Astrocyte (in vitro differentiated cells and primary cell): Measurements from ENCODE around the gene FAM170B. TPM values are rescaled to one million over a fixed set of nuclear protein-coding genes. Genes with fewer than 3 reads are reported as not detected.
A peak's percentile ranks its signal among the peaks of the same experiment; 100 is the strongest.

Experiments used
- DNase-seq: peaks from one replicate; pipeline ENCODE4 v3.0.0-alpha.2; 2010; ENCODE audit warnings: low read depth
- FAIRE-seq: peaks from 2 replicates; lab custom pipeline; 2011; peaks lifted over from hg19 to GRCh38; lab: Jason Lieb, UNC
- H2AFZ ChIP-seq: 2 replicates; pipeline ENCODE4 v1.6.0; 2012; ENCODE audit warnings: low read depth, low read length, inconsistent platforms
- H3K27ac ChIP-seq: 2 replicates; pipeline ENCODE4 v1.5.1; 2011; ENCODE audit warnings: low read depth, low read length, inconsistent platforms
- H3K27me3 ChIP-seq: 2 replicates; pipeline ENCODE4 v1.6.0; 2011; ENCODE audit warnings: low read length, inconsistent platforms; ENCODE audit not compliant: insufficient read depth
- H3K36me3 ChIP-seq: 2 replicates; pipeline ENCODE4 v1.5.1; 2011; ENCODE audit warnings: low read length, inconsistent platforms; ENCODE audit not compliant: insufficient read depth
- H3K4me1 ChIP-seq: 2 replicates; pipeline ENCODE4 v1.5.1; 2011; ENCODE audit warnings: low read length, inconsistent platforms; ENCODE audit not compliant: insufficient read depth
- H3K4me2 ChIP-seq: 2 replicates; pipeline ENCODE4 v1.6.0; 2012; ENCODE audit warnings: low read length, inconsistent platforms
- H3K4me3 ChIP-seq: 2 replicates; pipeline ENCODE4 v1.5.1; 2011; ENCODE audit warnings: low read depth, mild to moderate bottlenecking, low read length, inconsistent platforms; ENCODE audit not compliant: insufficient read depth
- H3K79me2 ChIP-seq: 2 replicates; pipeline ENCODE4 v1.6.0; 2012; ENCODE audit warnings: mild to moderate bottlenecking, low read length, inconsistent platforms; ENCODE audit not compliant: insufficient read depth
- H3K9ac ChIP-seq: 2 replicates; pipeline ENCODE4 v1.6.0; 2012; ENCODE audit warnings: mild to moderate bottlenecking, low read length, inconsistent platforms
- H3K9me3 ChIP-seq: 2 replicates; pipeline ENCODE4 v1.5.1; 2012; ENCODE audit warnings: low read depth, mild to moderate bottlenecking, low read length, inconsistent platforms; ENCODE audit not compliant: insufficient read depth
- H4K20me1 ChIP-seq: 2 replicates; pipeline ENCODE4 v1.6.0; 2012; ENCODE audit warnings: low read length, inconsistent platforms; ENCODE audit not compliant: insufficient read depth
- H3K27ac Mint-ChIP-seq: one replicate; pipeline ENCODE4 v1.8.0; 2021; ENCODE audit warnings: mild to moderate bottlenecking, mixed read lengths; ENCODE audit not compliant: unreplicated experiment
- H3K27me3 Mint-ChIP-seq: one replicate; pipeline ENCODE4 v1.8.0; 2021; ENCODE audit warnings: low read depth, mixed read lengths; ENCODE audit not compliant: unreplicated experiment
- H3K36me3 Mint-ChIP-seq: one replicate; pipeline ENCODE4 v1.8.0; 2021; ENCODE audit warnings: low read depth, mixed read lengths; ENCODE audit not compliant: unreplicated experiment
- H3K4me1 Mint-ChIP-seq: one replicate; pipeline ENCODE4 v1.8.0; 2021; ENCODE audit warnings: low read depth, mixed read lengths; ENCODE audit not compliant: unreplicated experiment
- H3K4me3 Mint-ChIP-seq: one replicate; pipeline ENCODE4 v1.8.0; 2021; ENCODE audit warnings: mild to moderate bottlenecking, moderate library complexity, mixed read lengths; ENCODE audit not compliant: unreplicated experiment
- H3K9me3 Mint-ChIP-seq: one replicate; pipeline ENCODE4 v1.8.0; 2021; ENCODE audit warnings: mild to moderate bottlenecking, mixed read lengths; ENCODE audit not compliant: unreplicated experiment
- EZH2 ChIP-seq: IDR thresholded peaks from 2 replicates; pipeline ENCODE4 v1.6.1; 2012; ENCODE audit warnings: mild to moderate bottlenecking, low read length, inconsistent platforms; ENCODE audit not compliant: insufficient read depth
- total RNA-seq: library from RNA; stranded (reverse); gene quantifications from 2 replicates; pipeline ENCODE4 v1.2.1, GENCODE V29; 2021
- TF ChIP-seq, protein P1 (sequence below): IDR thresholded peaks from 2 replicates; pipeline ENCODE4 v1.5.1; 2011; ENCODE audit warnings: low read depth, mild to moderate bottlenecking, inconsistent platforms, low read length, moderate library complexity; ENCODE audit not compliant: insufficient read depth

The FAM170B gene
- total RNA-seq, 1 donor from 2014 or later = not detected

GRCh38 chr10:49157229-49157628 lies 23.4 kb upstream of the FAM170B start:
- Mint-ChIP-seq H3K4me1 (peaks cover 19% of the 10 kb centered on the region), H3K27ac (no peak overlapping the region), H3K9me3 (no peaks in the 10 kb centered on the region), H3K36me3 (no peaks in the 10 kb centered on the region), H3K27me3 (peaks cover 17% of the 10 kb centered on the region), H3K4me3 (no peak overlapping the region)
- no peaks in the 10 kb centered on the region for H3K36me3 ChIP-seq
- H3K27ac ChIP-seq = no peak overlapping the region
- no peak overlapping the region for H3K9ac ChIP-seq
- no peak overlapping the region for H3K4me3 ChIP-seq
- no peaks in the 10 kb centered on the region for H3K27me3 ChIP-seq
- DNase-seq (no peak), FAIRE-seq (no peak)
- H4K20me1 ChIP-seq = no peaks in the 10 kb centered on the region
- no peaks in the 10 kb centered on the region for H3K79me2 ChIP-seq
- no peak for TF ChIP-seq EZH2
- H3K9me3 ChIP-seq = no peaks in the 10 kb centered on the region
- H2AFZ ChIP-seq = no peak overlapping the region
- H3K4me1 ChIP-seq = peaks cover 5% of the 10 kb centered on the region
- no peak overlapping the region for H3K4me2 ChIP-seq

GRCh38 chr10:49154641-49155040 lies 20.8 kb upstream of the FAM170B start:
- H3K27ac Mint-ChIP-seq = no peak overlapping the region
- Histone ChIP-seq H2AFZ (no peak overlapping the region), H3K27me3 (peaks cover under 1% of the 10 kb centered on the region), H3K9ac (no peak overlapping the region), H3K4me1 (no peaks in the 10 kb centered on the region), H3K4me3 (no peak overlapping the region), H3K79me2 (no peaks in the 10 kb centered on the region), H4K20me1 (no peaks in the 10 kb centered on the region), H3K27ac (no peak overlapping the region), H3K4me2 (no peak overlapping the region), H3K9me3 (no peaks in the 10 kb centered on the region), H3K36me3 (no peaks in the 10 kb centered on the region)
- peaks cover 19% of the 10 kb centered on the region for H3K4me1 Mint-ChIP-seq
- peak; percentile 29 for FAIRE-seq
- DNase-seq = no peak
- H3K4me3 Mint-ChIP-seq = no peak overlapping the region
- TF ChIP-seq EZH2 = no peak
- TF ChIP-seq, protein P1, sequence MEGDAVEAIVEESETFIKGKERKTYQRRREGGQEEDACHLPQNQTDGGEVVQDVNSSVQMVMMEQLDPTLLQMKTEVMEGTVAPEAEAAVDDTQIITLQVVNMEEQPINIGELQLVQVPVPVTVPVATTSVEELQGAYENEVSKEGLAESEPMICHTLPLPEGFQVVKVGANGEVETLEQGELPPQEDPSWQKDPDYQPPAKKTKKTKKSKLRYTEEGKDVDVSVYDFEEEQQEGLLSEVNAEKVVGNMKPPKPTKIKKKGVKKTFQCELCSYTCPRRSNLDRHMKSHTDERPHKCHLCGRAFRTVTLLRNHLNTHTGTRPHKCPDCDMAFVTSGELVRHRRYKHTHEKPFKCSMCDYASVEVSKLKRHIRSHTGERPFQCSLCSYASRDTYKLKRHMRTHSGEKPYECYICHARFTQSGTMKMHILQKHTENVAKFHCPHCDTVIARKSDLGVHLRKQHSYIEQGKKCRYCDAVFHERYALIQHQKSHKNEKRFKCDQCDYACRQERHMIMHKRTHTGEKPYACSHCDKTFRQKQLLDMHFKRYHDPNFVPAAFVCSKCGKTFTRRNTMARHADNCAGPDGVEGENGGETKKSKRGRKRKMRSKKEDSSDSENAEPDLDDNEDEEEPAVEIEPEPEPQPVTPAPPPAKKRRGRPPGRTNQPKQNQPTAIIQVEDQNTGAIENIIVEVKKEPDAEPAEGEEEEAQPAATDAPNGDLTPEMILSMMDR = no peak
- H3K9me3 Mint-ChIP-seq = no peaks in the 10 kb centered on the region
- H3K36me3 Mint-ChIP-seq = no peaks in the 10 kb centered on the region
- peaks cover 21% of the 10 kb centered on the region for H3K27me3 Mint-ChIP-seq

GRCh38 chr10:49153971-49154370 lies 20.1 kb upstream of the FAM170B start:
- peak overlapping the region; percentile 11 for H3K4me2 ChIP-seq
- no peak for FAIRE-seq
- H3K27me3 Mint-ChIP-seq = peaks cover 23% of the 10 kb centered on the region

More at GRCh38 chr10:49153971-49154370, 20.1 kb upstream of the FAM170B start:
- Mint-ChIP-seq H3K36me3 (no peaks in the 10 kb centered on the region), H3K9me3 (no peaks in the 10 kb centered on the region), H3K4me1 (peaks cover 19% of the 10 kb centered on the region), H3K4me3 (no peak overlapping the region), H3K27ac (peak overlapping the region; percentile 38)
- Histone ChIP-seq H3K27me3 (peaks cover 6% of the 10 kb centered on the region), H3K4me3 (no peak overlapping the region), H3K36me3 (no peaks in the 10 kb centered on the region), H3K4me1 (no peaks in the 10 kb centered on the region), H3K9me3 (no peaks in the 10 kb centered on the region), H2AFZ (no peak overlapping the region), H3K27ac (no peak overlapping the region), H4K20me1 (no peaks in the 10 kb centered on the region), H3K9ac (no peak overlapping the region), H3K79me2 (no peaks in the 10 kb centered on the region)
- peak; percentile 46 for DNase-seq
- TF ChIP-seq EZH2 = no peak
- TF ChIP-seq, protein P1 = no peak
